HG03095 (cell line): Measurements from ENCODE around the gene ZFP62.
A peak's percentile ranks its signal among the peaks of the same experiment; 100 is the strongest.

Source experiments
- ATAC-seq: cut with Tn5 transposase; IDR thresholded peaks from one replicate; pipeline ENCODE4 v1.9.1; 2021; ENCODE audit warnings: moderate library complexity; ENCODE audit not compliant: unreplicated experiment

The ZFP62 gene

DNA sequence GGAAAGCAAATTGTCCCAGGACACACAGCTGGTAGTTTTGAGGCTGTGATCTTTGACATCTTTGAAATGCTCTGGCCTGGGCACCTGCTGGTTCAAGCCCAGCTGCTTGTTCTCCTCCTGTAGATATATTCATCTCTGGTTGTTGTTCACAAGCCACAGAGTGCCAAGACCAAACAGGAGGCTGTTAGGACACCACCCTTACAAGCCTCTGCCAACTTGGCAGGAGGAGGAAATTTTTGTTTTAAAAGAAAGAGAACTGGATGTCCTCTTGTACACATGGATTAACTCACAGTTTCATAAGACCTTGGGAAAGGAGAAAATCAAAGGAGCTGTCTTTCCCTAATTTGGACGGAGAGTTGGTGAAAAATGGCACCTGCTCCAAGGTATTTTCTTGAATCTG lies 8.5 kb upstream of the ZFP62 start:
- ATAC-seq: no peak

DNA sequence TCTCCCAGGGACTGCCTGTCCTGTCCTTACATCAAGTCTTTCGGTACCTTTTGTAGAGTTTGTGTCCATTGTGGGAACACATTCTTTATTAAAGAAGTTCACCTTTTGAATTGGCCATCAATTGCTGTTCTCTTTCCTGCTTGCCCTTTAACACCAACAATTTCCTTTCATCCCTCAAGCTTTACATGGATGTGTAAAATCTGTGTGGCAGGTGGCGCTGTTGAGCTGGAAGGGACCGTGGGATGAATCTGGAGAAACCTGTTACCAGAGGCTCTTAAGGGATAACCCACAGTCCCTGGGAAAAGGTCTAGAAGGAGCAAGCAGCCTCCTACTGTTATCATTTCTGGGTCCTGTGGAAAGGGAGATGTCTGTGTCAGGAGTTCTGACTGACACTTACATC lies 7.9 kb upstream of the ZFP62 start:
- ATAC-seq: no peak

DNA sequence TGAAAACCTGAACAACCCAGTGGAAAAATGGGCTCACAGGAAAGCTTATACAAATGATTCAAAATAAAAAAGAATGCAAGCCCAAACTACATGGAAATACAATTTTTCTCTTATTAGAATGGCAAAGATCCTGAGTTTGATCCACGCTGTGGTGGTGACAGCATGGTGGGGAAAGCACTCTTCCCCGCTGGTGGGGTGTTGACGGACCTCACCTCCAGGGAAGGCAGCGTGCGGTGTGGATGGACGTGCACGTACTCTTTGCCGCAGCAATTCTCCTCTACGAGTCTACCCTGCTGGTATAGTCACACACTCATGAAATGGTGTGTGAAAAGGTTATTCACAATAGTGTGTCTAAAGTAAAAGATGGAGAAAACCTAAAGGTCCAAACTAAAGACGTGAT lies 5.9 kb upstream of the ZFP62 start:
- no peak for ATAC-seq

DNA sequence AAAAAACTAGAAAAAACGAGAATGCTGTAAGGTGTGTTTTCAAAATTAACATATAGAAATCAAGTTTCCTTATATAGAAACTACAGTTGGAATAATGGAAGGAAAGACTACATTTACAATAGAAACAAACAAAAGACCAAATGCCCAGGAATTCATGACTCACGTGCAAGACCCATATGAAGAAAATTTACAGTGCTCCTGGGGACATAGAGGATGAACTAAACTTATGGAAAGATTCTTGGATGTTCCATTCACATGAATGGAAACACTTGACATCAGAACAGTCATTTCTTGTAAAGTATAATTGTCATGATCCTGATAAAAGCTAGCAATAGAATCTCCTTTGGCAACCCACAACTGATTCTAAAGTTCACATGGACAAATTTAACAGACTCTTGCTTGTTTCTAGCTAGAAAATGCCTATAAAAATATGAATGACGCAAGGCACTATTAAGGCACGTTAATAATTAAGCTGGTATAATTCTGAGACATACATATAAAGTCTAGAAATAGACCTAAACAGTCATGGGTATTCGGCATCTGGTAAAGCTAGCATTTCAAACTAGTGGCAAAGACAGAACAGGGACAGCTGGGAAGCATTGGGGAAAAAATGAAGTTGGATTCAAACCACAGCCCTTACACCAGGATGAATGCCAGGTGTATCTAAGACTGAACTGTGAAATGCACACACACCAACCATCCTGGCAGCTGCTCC lies 5.1 kb upstream of the ZFP62 start:
- no peak for ATAC-seq

DNA sequence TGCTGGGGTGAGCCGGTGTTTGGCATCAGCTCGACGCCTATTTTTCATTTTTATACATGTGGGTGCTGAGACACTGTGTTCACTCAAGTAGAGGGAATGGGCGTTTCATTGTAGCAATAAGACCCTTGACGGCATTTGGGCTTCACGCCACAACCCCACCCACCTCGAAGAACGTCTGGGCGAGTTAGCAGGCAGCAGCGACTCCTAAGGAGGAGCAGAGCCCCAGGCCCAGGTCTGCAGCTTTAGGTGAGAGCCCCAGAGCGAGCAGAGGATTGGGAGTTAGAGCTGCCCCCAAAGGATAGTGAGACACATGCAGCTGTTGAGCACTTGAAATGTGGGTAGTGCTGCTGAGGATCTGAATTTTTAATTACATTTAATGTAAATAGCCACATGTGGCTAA lies 1.6 kb upstream of the ZFP62 start:
- no peak for ATAC-seq

DNA sequence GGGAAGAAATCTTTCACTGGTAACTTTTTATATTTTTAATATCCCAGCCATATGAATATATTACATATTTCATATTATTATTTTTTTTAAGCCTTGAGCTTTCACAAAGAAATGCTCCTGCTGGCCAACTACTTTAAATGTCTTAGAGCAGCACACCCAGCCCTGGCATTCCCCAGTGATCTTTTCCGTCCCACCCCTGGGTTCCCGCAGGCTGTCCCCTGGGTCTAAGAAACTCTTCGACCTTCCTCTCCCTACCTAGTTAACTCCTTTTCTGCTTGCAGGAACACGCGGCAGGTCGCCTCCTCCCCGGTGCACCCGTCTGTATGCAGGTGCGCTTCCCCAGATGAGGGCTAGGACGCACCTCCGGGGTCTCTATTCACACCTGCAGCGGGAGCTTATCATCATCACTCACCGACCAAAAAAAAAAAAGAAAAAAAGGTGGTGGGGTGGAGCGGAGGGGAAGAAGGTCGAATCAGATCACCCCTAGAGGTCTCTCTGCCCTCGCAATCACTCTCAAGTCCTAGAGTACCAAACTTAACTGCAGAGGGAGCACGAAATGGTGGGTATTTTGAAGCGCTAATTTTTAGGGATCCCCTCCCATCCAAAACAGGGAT lies 696 bp downstream of the ZFP62 start:
- ATAC-seq: peak; percentile 49

DNA sequence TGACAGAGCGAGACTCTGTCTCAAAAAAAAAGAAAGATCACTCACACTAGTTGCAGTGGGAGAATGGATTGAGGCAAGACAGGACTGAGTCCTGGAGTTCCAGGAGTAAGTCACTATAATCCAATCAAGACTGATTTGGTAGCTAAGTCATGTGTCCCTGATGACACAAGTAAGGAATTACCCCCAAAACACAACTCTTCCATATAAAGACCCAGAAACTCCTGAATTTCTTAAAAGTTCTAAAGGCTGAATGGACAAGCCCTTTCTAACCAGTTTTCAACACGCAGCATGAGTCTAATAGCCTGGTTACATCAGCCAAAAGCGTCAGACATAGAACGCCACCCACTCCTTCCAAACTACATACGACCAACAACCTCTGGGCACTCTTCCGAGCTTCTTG lies 2.5 kb downstream of the ZFP62 start:
- ATAC-seq: no peak

DNA sequence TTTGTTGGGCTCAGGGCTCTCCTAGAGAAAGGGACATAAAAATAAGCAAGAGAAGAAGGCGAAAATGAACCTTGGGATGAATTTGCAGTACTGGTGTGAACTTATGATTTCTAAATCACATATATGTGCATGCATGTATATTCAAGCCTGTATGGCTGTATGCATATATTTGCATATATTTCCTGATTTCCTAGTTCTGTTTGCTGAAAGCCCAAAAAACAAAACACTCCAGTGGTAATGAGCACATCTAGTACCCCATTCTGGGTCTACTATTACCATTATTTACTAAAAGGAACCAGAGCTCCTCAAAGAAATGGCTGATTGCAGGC lies 7.3 kb downstream of the ZFP62 start:
- no peak for ATAC-seq

DNA sequence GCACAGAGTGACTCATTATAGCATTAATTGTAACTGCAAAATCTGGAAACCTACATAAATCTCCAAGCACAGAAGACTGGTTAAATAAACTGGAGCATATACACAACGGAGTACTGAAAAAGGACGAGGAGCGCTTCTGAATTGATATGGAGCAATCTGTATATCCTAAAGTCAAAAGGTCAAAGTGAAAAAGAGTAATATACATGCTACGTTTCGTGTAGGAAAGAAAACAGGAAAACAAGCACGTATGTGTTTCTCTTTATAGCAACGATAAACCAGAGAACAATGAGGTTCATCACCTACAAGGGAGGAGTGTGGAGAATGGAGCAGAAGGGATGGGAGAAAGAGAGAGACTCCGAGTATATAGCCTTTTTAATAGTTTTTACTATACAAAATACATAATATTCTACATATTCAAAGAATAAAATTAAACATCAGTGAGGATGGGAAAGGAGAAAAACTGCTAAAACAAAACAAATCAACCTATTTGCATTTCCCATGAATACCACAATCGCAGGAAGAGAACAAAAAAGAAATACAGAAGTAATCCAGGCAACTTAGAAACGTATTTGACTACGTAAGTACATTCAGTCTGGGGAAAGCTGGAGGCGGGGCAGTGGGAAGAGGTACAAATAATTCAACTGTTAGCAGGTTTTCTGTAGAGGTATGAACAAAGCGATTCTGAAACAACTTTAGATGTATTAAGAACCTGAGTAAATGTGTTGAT lies 7.8 kb downstream of the ZFP62 start:
- no peak for ATAC-seq

DNA sequence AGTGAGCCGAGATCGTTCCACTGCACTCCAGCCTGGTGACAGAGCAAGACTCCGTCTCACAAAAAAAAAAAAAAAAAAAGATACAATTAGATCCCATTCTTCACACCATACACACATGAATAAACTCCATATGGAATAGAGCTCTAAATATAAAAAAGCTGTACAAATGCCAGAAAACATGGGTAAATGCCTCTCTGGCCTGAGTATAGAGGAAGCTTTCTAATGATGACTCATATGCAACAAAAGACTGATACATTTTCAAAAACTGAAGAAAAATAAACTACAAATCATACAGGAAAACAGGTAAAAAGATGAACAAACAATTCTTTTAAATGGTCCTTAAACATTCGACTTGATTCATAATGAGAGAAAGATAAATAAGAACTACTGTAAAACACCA lies 8.6 kb downstream of the ZFP62 start:
- no peak for ATAC-seq

DNA sequence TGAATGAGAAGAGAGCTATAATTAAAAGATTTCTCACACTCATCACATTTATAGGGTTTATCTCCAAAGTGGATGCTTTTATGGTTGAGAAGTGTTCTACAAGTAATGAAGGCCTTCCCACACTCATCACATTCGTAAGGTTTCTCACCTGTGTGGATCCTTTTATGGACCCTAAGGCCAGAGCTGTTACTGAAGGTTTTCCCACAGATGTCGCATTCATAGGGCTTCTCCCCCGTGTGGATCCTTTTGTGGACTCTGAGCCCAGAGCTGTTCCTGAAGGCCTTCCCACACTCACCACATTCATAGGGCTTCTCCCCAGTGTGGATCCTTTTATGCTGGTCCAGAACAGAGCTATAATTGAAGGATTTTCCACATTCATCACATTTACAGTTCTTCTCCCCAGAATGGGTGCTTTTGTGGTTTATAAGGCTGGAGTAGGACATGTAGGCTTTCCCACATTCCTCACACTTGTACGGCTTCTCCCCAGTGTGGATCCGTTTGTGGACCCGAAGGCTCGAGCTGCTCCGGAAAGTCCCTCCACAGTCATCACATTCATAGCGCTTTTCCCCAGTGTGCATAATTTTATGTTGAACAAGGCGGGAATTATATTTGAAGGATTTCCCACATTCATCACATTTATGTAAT lies 10.5 kb downstream of the ZFP62 start:
- no peak for ATAC-seq

DNA sequence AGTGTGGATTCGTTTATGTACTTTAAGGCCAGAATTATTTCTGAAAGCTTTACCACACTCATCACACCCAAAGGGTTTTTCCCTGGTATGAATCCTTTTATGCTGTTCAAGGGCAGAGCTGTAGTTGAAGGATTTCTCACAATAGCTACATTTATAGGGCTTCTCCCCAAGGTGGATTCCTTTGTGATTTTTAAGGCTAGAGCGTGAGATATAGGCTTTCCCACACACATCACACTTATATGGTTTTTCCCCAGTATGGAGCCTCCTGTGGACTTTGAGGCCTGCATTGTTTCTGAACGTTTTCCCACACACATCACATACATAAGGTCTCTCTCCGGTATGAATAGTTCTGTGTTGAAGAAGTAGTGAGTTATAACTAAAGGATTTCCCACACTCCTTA lies 11.2 kb downstream of the ZFP62 start:
- no peak for ATAC-seq

DNA sequence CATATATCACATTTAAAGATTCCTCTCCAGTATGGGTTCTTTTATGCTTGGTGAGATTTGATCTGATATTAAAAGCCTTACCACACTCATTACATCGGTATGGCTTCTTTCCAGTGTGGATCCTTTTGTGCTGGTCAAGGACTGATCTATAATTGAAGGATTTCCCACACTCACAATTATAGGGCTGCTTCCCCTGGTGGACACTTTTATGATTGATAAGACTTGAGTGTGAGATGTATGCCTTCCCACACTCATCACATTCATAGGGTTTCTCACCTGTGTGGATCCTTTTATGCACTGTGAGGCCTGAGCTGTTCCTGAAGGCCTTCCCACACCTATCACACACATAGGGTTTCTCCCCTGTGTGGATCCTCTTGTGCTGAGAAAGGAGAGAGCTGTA lies 12.2 kb downstream of the ZFP62 start:
- ATAC-seq: no peak

DNA sequence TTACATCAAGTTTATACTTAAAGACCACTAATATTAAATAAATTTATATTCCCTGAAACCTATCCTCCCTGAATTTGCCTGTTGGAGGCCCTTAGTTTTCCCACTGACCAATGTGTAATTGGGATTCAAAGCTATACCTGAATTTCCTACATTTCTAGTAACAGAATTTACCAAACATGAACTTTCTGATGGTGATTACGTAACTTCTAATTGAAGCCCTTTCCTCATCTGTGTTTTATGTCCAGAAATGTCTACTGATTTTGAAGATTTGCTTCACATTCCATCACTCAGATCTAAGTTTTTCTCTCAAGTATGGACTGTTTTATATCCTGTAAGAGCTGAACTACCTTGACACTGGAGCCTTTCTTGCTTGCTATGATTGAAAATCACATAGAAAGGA lies 12.8 kb downstream of the ZFP62 start:
- no peak for ATAC-seq

DNA sequence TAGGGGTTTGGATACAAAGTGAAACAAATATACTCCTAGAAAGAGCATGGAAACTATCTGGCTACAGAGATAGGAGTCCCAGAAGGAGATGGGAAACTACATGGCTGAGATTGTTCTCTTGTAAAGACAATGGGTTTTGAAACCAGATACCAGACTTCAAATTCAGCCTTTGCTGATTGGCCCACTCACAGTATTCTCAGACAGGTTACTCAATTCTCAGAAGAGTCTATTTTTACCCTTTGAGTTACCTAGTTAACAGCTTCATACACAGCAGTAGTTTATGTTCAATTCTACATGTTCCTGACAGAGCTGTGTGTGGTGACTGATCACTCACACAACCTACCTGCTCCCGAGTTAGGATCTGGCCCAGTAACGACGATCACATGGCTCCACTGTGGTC lies 14.1 kb downstream of the ZFP62 start:
- ATAC-seq: no peak

DNA sequence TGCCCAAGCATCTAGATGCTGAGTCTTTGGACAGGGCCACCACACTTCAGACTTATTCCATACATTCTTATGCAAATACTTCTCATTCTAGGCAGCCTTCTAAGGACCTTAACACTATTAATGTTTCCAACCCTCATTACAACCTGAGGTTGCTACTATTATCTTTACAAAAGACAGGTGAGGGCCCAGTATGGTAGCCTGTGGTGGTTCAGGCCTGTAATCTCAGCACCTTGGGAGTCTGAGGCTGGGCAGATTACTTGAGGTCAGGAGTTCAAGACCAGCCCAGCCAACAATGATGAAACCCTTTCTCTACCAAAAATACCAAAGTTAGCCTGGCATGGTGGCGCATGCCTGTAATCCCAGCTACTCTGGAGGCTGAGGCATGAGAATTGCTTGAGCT lies 16.2 kb downstream of the ZFP62 start:
- no peak for ATAC-seq

DNA sequence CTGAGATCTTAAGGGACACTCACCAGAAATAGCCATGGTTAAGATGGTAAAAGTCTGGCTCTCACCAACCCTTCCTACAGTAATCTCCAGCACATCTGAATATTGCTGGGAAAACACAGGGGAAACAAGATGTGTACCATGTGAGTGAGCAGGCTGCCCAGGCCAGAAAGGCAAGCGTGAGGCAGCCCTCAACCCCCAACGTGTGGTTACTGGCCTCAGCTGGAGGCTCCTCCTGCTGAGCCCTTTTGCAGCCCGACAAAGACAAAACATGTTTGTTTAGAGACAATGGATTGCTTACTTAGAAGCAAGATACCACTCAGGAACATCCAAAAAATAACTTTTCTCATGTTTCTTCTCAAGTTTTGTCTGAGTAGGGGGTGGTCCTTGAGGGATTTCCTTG lies 16.6 kb downstream of the ZFP62 start:
- ATAC-seq: no peak

DNA sequence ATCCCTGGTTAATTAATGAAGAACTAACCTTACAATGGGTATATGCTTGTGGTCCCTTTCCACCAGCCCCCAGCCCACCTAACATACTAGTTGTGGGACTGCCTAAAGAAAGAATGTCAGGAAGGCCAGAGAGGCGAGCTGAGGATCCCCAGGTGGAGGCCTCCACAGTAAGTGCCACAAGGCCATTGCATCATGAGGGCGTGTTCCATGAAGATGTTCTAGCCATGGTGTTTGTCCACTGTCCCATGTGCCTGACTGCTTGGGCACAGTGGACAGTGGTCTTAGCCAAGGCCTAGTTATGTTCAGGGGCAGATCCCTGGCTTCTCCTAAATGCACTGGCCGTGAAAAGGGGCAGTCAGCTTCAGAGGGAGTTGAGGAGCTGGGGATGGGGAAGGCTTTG lies 21.1 kb downstream of the ZFP62 start:
- no peak for ATAC-seq

DNA sequence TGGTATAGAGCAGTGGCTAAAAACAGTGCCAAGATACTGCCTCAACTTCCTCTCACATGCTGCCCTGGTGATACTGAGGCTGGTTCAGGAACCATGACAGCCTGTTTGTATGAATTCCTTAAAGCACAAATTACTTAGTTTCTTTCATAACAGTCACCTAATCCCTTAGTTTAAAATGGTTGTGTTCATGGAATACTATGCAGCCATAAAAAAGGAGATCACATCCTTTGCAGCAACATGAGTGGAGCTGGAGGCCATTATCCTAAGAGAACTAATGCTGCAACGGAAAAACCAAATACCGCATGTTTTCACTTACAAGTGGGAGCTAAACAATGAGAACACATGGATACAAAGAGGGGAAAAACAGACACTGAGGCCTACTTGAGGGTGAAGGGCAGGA lies 21.8 kb downstream of the ZFP62 start:
- ATAC-seq: no peak

DNA sequence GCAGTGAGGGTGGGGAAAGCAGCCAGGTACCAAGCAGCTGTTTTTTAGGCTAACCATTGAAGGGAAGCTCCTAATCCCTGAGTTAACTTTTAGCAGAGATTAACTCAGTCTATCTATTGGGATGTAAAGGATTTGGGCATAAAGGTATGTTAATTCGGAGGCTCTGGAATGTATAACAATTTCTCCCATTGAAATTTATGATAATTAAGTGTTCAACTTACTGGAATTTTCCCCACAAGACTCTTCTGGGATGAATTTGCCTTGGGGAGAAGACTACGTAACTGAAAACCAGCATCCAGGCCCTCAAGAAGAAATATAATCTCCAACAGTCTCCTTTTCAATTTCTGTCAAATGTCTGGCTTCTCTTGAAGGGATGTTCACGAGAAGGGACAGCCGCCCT lies 23.6 kb downstream of the ZFP62 start:
- no peak for ATAC-seq

DNA sequence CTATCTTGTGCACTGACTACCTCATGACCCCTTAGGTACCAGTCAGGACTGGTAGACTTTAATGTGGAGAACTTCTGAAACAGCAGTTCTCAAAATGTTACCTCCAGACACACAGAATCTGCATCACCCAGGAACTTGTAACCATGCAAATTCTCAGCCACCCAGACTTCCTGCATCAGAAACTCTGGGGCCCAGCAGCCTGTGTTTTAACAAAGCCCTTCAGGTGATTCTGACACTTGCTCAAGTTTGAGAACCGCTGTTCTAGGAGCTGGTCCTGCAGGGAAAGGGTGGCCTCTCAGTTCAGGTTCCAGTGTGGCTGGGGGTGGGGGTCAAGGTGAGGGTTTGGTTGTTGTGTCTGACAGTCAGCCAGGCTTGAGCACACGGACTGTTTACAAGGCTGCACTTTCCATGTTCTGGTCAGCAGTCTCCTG lies 28.4 kb downstream of the ZFP62 start:
- peak; percentile 42 for ATAC-seq
